ENCODE results near the gene LHFPL3. TPM values are rescaled to one million over a fixed set of nuclear protein-coding genes. Genes with fewer than 3 reads are reported as not detected.

Gene LHFPL3
- total RNA-seq, 1 donor from 2014 or later: not detected

DNA sequence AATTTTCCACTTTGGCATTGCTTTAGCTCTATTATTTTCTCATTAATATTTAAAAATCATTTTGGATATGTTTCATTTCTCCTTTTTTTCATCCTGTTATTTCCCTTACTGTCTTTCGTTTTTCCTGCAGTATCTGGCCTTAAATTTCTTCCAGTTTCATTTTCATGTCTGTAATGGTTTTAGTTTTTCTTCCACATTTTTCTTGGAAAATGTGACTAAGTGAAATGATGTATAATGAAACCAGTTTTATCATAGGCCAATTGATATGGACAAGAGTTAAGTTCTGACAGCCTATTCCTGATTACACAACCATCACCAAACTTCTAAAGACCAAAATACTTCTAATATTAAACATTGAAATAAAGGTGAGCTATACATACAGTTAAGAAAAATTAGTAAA, 158.5 kb downstream of the LHFPL3 start:
- intact Hi-C loops (cut with micrococcal nuclease): no loop called here
- Mint-ChIP-seq H3K4me3 (no peak overlapping the region), H3K27ac (no peak overlapping the region), H3K9me3 (no peaks in the 10 kb centered on the region), H3K27me3 (no peaks in the 10 kb centered on the region), H3K4me1 (no peaks in the 10 kb centered on the region), H3K36me3 (ENCODE audit: low read depth) (no peaks in the 10 kb centered on the region)
- ATAC-seq (ENCODE audit: low read depth) (no peak), DNase-seq (no peak)
- CTCF ChIA-PET: no interaction called here
- POLR2A ChIA-PET: no interaction called here
- TF ChIP-seq, protein P1, sequence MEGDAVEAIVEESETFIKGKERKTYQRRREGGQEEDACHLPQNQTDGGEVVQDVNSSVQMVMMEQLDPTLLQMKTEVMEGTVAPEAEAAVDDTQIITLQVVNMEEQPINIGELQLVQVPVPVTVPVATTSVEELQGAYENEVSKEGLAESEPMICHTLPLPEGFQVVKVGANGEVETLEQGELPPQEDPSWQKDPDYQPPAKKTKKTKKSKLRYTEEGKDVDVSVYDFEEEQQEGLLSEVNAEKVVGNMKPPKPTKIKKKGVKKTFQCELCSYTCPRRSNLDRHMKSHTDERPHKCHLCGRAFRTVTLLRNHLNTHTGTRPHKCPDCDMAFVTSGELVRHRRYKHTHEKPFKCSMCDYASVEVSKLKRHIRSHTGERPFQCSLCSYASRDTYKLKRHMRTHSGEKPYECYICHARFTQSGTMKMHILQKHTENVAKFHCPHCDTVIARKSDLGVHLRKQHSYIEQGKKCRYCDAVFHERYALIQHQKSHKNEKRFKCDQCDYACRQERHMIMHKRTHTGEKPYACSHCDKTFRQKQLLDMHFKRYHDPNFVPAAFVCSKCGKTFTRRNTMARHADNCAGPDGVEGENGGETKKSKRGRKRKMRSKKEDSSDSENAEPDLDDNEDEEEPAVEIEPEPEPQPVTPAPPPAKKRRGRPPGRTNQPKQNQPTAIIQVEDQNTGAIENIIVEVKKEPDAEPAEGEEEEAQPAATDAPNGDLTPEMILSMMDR (IDR thresholded peaks at IDR 0.05): no peak

GRCh38 chr7:104487642-104488041, 159.2 kb downstream of the LHFPL3 start:
- Mint-ChIP-seq H3K36me3 (ENCODE audit: low read depth) (no peaks in the 10 kb centered on the region), H3K27me3 (no peaks in the 10 kb centered on the region), H3K4me1 (no peaks in the 10 kb centered on the region), H3K27ac (no peak overlapping the region), H3K9me3 (no peaks in the 10 kb centered on the region), H3K4me3 (no peak overlapping the region)
- TF ChIP-seq, protein P1 (IDR thresholded peaks at IDR 0.05): no peak
- intact Hi-C loops (cut with micrococcal nuclease): no loop called here
- no peak for DNase-seq
- ATAC-seq (ENCODE audit: low read depth): no peak
- POLR2A ChIA-PET: no interaction called here
- CTCF ChIA-PET: no interaction called here

DNA sequence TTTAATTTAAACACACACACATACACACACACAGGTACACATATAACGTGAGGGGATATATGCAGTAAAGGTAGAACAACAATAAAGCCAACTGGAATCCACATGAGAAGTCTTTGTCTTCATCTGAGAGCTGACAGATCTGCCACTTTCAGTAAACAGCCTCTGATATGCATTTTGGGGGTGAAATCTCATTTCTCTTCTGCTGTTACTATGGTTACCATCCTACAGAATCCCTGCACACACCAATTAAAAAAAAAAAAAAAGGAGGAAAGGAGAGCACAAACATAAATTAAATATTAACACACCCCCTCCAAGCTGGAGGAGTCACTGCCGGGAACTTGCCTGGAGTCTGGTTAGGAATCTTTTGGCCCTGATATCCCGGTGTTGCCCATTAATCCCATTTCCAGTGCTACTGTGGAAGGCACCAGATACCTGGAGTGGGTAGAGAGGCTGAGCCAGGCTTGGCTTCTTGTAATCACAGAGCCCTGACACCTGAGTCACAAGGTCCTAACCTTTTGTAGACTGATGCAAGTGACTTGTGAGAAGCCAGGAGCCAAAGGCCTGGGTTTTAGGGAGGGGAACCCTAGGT, 169.1 kb downstream of the LHFPL3 start:
- ChIA-PET CTCF (no interaction called here), POLR2A (no interaction called here)
- TF ChIP-seq, protein P1 (IDR thresholded peaks at IDR 0.05): no peak
- intact Hi-C loops (cut with micrococcal nuclease): no loop called here
- DNase-seq (no peak), ATAC-seq (ENCODE audit: low read depth) (no peak)
- Mint-ChIP-seq H3K4me3 (no peak overlapping the region), H3K9me3 (no peaks in the 10 kb centered on the region), H3K4me1 (no peaks in the 10 kb centered on the region), H3K36me3 (ENCODE audit: low read depth) (no peaks in the 10 kb centered on the region), H3K27me3 (peaks cover 2% of the 10 kb centered on the region), H3K27ac (no peak overlapping the region)

DNA sequence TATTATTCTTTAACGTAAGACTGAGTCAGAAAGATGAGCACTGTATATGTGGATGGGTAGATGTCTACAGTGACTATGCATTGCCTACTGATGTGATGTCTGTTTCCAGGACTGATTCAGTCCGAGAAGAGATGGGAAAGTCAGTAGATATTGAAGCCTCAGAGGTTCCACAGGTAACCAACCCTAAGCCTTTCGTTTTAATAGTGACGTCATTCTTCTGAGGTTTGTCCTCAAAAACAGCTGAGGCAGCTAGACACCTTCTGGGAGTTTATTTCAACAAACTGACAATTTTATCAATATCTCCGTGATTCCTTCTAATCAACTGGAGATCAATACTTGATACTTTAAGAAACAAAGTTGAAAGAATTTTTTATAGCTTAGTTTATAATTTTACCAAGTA, 171.6 kb downstream of the LHFPL3 start:
- H3K27me3 Mint-ChIP-seq: peaks cover 2% of the 10 kb centered on the region
- ATAC-seq (ENCODE audit: low read depth) (no peak), DNase-seq (no peak)
- CTCF ChIA-PET: no interaction called here
- POLR2A ChIA-PET: no interaction called here
- H3K9me3 Mint-ChIP-seq: no peaks in the 10 kb centered on the region
- H3K4me1 Mint-ChIP-seq: no peaks in the 10 kb centered on the region
- TF ChIP-seq, protein P1 (IDR thresholded peaks at IDR 0.05): no peak
- H3K36me3 Mint-ChIP-seq (ENCODE audit: low read depth): no peaks in the 10 kb centered on the region
- H3K27ac Mint-ChIP-seq: no peak overlapping the region
- no peak overlapping the region for H3K4me3 Mint-ChIP-seq
- intact Hi-C loops (cut with micrococcal nuclease): no loop called here

DNA sequence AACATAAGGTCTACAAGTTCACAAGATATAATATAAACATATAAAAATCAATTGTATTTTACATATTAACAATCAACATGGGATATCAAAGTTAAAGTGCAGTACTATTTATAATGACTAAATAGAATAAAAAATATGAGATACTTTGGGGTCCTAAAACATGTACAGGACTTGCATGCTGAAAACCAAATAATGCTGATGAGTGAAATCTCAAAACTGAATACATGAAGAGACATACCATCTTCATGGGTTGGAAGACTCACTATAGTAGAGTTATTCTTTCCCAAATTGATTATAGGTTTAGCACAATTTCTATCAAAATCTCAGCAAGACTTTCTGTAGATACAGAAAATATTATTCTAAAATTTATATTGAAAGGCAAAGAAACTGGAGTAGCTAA, 181.5 kb downstream of the LHFPL3 start:
- CTCF ChIA-PET: no interaction called here
- H3K27me3 Mint-ChIP-seq: no peaks in the 10 kb centered on the region
- DNase-seq: no peak
- no peaks in the 10 kb centered on the region for H3K4me1 Mint-ChIP-seq
- peaks cover 10% of the 10 kb centered on the region for H3K9me3 Mint-ChIP-seq
- ATAC-seq (ENCODE audit: low read depth): no peak
- intact Hi-C loops (cut with micrococcal nuclease): no loop called here
- TF ChIP-seq, protein P1 (IDR thresholded peaks at IDR 0.05): no peak
- H3K27ac Mint-ChIP-seq: no peak overlapping the region
- H3K4me3 Mint-ChIP-seq: no peak overlapping the region
- POLR2A ChIA-PET: no interaction called here
- H3K36me3 Mint-ChIP-seq (ENCODE audit: low read depth): no peaks in the 10 kb centered on the region
